Neural crest cell (in vitro differentiated cells): ENCODE results near the gene TNPO3. TPM values are rescaled to one million over a fixed set of nuclear protein-coding genes. Genes with fewer than 3 reads are reported as not detected.

Experiments
- DNase-seq: peaks from one replicate; pipeline ENCODE4 v3.0.0; 2021; ENCODE audit warnings: low read depth, mixed read lengths, low spot score
- H3K27ac Mint-ChIP-seq: one replicate; pipeline ENCODE4 v1.8.0; 2021; ENCODE audit warnings: mild to moderate bottlenecking, mixed read lengths; ENCODE audit not compliant: unreplicated experiment
- H3K27me3 Mint-ChIP-seq: 2 replicates; pipeline ENCODE4 v1.8.0; 2021; ENCODE audit warnings: low read depth, mild to moderate bottlenecking, mixed read lengths
- H3K36me3 Mint-ChIP-seq: 2 replicates; pipeline ENCODE4 v1.8.0; 2021; ENCODE audit warnings: low read depth, mild to moderate bottlenecking, mixed read lengths
- H3K4me1 Mint-ChIP-seq: 2 replicates; pipeline ENCODE4 v1.8.0; 2021; ENCODE audit warnings: mixed read lengths
- H3K4me3 Mint-ChIP-seq: one replicate; pipeline ENCODE4 v1.8.0; 2021; ENCODE audit warnings: mild to moderate bottlenecking, mixed read lengths
- H3K9me3 Mint-ChIP-seq: 2 replicates; pipeline ENCODE4 v1.8.0; 2021; ENCODE audit warnings: mixed read lengths
- total RNA-seq: library from RNA; stranded (reverse); gene quantifications from 2 replicates; pipeline ENCODE4 v1.2.1, GENCODE V29; 2021
- TF ChIP-seq, protein P1 (sequence below): fragments of 200-600 bp; sonication (generic); conservative IDR thresholded peaks from 2 replicates; pipeline ENCODE4 v1.5.0; 2021; ENCODE audit warnings: antibody characterized with exemption, mild to moderate bottlenecking

TNPO3 gene
- total RNA-seq, 1 donor from 2014 or later, result 67.5 TPM

DNA sequence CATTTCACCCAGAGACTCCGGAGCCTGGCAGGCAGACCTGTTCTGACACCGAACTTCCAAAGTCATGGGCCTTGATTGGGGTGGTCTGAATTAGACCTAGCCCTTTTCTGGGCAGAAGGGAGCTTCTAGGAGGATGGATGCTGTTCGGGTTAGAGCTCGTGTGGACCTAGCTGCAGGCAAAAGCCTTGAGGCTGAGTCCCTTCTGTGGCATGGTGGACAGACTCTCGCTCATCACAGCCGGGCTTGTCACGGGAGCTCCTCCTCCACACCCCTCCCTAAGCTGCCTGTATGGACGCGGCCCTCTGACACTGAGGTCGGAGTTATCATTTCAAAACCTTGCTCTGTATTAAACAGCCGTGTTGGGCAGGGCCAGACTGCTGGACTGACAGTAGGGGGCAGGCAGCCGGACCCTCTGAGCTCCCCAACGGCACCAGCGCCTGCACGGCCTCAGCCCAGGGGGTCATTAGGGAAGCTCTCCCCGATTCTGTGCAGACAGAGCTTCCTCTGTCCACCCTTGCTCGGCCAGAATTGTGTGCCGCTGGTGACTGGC lies 115.0 kb downstream of the TNPO3 start:
- Mint-ChIP-seq H3K9me3 (no peaks in the 10 kb centered on the region), H3K4me1 (peaks cover 12% of the 10 kb centered on the region), H3K27me3 (peaks cover 66% of the 10 kb centered on the region), H3K27ac (no peak overlapping the region), H3K36me3 (peaks cover 2% of the 10 kb centered on the region), H3K4me3 (peak overlapping the region; percentile 19)
- TF ChIP-seq, protein P1, sequence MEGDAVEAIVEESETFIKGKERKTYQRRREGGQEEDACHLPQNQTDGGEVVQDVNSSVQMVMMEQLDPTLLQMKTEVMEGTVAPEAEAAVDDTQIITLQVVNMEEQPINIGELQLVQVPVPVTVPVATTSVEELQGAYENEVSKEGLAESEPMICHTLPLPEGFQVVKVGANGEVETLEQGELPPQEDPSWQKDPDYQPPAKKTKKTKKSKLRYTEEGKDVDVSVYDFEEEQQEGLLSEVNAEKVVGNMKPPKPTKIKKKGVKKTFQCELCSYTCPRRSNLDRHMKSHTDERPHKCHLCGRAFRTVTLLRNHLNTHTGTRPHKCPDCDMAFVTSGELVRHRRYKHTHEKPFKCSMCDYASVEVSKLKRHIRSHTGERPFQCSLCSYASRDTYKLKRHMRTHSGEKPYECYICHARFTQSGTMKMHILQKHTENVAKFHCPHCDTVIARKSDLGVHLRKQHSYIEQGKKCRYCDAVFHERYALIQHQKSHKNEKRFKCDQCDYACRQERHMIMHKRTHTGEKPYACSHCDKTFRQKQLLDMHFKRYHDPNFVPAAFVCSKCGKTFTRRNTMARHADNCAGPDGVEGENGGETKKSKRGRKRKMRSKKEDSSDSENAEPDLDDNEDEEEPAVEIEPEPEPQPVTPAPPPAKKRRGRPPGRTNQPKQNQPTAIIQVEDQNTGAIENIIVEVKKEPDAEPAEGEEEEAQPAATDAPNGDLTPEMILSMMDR, result no peak
- no peak for DNase-seq

DNA sequence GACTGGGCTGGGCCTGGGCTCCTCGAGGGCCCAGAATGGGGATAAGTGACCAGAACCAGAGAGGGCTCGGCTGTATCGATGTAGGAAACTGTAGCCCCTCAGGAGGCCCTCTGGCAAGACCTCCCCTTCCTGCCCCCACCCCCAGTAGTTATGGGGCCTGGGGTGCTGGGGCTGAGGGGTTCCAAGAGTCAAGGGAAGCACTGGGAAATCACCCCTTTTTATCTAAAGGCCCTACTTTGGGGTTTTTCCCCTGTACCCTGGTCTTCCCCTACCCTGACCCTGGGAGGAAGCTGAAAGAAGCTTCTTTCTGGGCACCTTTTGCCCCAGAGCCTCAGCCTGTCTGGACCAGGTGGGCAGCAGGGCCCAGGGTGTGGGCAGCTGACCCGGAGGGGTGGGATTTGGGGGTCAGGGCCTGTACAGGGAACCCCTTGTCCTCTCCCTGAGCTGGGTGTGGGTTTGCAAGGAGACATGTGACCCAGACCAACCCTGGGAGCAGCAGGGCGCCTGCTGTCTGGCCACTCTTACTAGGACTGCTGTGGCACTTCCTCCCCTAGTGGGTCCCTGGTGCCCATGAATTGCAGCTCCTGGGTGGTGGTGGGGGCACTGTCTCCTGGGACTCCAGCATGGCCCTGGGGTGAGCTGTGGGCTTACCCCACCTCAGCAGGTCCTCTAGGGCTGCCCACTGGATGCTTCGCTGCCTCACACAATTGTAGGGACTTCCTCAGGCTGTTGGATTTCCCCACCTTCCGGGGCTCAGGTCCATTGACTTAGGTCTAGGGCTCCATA lies 115.6 kb downstream of the TNPO3 start:
- H3K27me3 Mint-ChIP-seq, result peaks cover 67% of the 10 kb centered on the region
- TF ChIP-seq, protein P1, result no peak
- H3K9me3 Mint-ChIP-seq, result no peaks in the 10 kb centered on the region
- H3K36me3 Mint-ChIP-seq, result peaks cover 2% of the 10 kb centered on the region
- H3K27ac Mint-ChIP-seq, result no peak overlapping the region
- H3K4me1 Mint-ChIP-seq, result peaks cover 12% of the 10 kb centered on the region
- peak overlapping the region; percentile 19 for H3K4me3 Mint-ChIP-seq
- DNase-seq, result no peak

GRCh38 chr7:128938544-128939074 lies 116.3 kb downstream of the TNPO3 start:
- Mint-ChIP-seq H3K27ac (no peak overlapping the region), H3K27me3 (peaks cover 73% of the 10 kb centered on the region), H3K4me1 (peaks cover 12% of the 10 kb centered on the region), H3K9me3 (no peaks in the 10 kb centered on the region), H3K4me3 (peak overlapping the region; percentile 71), H3K36me3 (peaks cover 2% of the 10 kb centered on the region)
- DNase-seq, result no peak
- TF ChIP-seq, protein P1, result no peak

- TF ChIP-seq, protein P1, result no peak
- no peaks in the 10 kb centered on the region for H3K9me3 Mint-ChIP-seq
- peak within 1 kb of the TSS; percentile 71 for H3K4me3 Mint-ChIP-seq
- DNase-seq, result no peak
- peaks cover 78% of the 10 kb centered on the region for H3K27me3 Mint-ChIP-seq
- H3K36me3 Mint-ChIP-seq, result peaks cover 2% of the 10 kb centered on the region
- H3K4me1 Mint-ChIP-seq, result peaks cover 12% of the 10 kb centered on the region
- H3K27ac Mint-ChIP-seq, result no peak within 1 kb of the TSS
Observed at GRCh38 chr7:128937647-128938543, 117.0 kb downstream of the TNPO3 start, which contains the start of gene IRF5. TSS of gene IRF5 (plus strand) at chr7:128937927. CDS start at chr7:128942082, 4,155 bp downstream.

DNA sequence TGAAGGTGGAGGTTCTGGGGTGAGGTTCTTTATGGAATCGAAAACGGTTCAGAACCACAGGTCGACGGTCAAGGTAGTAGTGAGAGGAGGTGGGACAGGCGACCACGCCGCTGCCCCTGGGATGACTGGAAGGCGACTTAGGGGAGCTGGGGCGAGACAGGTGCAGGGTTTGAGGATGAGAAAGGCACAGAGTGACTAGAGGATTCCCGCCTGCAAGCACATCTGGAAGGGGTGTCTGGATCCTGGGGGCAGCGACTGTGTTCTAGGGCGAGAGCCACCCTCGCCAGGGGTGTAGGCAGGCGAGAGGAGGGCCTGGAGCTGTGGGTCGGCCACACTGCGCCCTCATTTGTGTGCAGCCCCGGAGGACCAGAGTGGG lies 117.7 kb downstream of the TNPO3 start:
- peak overlapping the region; percentile 48 for H3K4me3 Mint-ChIP-seq
- no peak for DNase-seq
- peaks cover 12% of the 10 kb centered on the region for H3K4me1 Mint-ChIP-seq
- H3K27ac Mint-ChIP-seq, result no peak overlapping the region
- peaks cover 2% of the 10 kb centered on the region for H3K36me3 Mint-ChIP-seq
- TF ChIP-seq, protein P1, result no peak
- H3K27me3 Mint-ChIP-seq, result peaks cover 78% of the 10 kb centered on the region
- H3K9me3 Mint-ChIP-seq, result no peaks in the 10 kb centered on the region
